Activated gamma-delta T cell treated with Interleukin-2 at 50 U/mL for 16 hours (primary cell): ENCODE data around the gene JKAMP.

Experiments
- DNase-seq: peaks from one replicate; pipeline ENCODE4 v3.0.0-alpha.2; 2020

JKAMP gene

DNA sequence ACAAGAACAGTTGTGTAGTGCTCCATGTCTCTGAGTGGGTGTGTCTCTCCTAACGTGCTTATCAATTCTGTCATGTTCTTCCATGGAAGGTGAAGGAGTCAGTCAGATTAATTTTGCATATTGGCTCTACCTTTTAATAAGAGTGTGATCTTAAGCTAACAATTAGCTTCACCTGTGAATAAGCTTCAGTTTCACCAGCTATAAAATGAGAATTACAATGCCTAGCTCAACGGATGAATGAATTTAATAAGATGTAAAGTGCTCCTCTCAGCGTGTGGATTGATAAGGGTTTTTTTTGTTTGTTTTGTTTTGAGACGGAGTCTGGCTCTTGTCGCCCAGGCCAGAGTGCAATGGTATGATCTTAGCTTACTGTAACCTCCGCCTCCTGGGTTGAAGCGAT is 59.6 kb downstream of the JKAMP start:
- DNase-seq = no peak

DNA sequence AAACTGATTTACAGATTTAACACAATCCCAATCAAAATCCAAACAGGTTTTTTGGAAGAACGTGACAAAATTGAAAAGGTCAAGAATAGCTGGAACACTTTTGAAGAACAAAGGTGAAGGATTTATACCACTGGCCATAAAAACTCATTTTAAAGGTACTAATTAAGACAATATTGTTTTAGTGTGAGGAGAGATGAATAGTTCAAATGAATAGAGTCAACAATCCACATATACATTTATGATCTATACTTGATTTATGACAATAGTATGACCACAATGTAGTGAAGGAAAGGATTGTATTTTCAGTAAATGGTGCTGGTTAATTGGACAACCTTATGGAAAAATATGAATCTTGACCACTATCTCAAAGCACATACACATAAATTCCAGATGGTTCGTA is 63.0 kb downstream of the JKAMP start:
- DNase-seq = no peak
